Osteocyte (in vitro differentiated cells): ENCODE results near the gene STEAP1. TPM values are rescaled to one million over a fixed set of nuclear protein-coding genes. Genes with fewer than 3 reads are reported as not detected.
"Not testable (repeated sequence)": the region's sequence is repeated elsewhere in the genome, so short reads cannot be mapped to it uniquely, and the experiment has no call there.

Experiments used
- DNase-seq: peaks from one replicate; pipeline ENCODE4 v3.0.0; 2021; ENCODE audit warnings: mixed read lengths; ENCODE audit not compliant: unreplicated experiment; ENCODE audit errors: extremely low spot score
- H3K27ac Mint-ChIP-seq: one replicate; pipeline ENCODE4 v1.8.0; 2021; ENCODE audit warnings: mild to moderate bottlenecking, mixed read lengths; ENCODE audit not compliant: unreplicated experiment
- H3K27me3 Mint-ChIP-seq: one replicate; pipeline ENCODE4 v1.8.0; 2021; ENCODE audit warnings: mixed read lengths; ENCODE audit not compliant: unreplicated experiment
- H3K36me3 Mint-ChIP-seq: one replicate; pipeline ENCODE4 v1.8.0; 2021; ENCODE audit warnings: mixed read lengths; ENCODE audit not compliant: unreplicated experiment
- H3K4me1 Mint-ChIP-seq: one replicate; pipeline ENCODE4 v1.8.0; 2021; ENCODE audit warnings: mixed read lengths; ENCODE audit not compliant: unreplicated experiment
- H3K4me3 Mint-ChIP-seq: one replicate; pipeline ENCODE4 v1.8.0; 2021; ENCODE audit warnings: mild to moderate bottlenecking, moderate library complexity, mixed read lengths; ENCODE audit not compliant: unreplicated experiment
- H3K9me3 Mint-ChIP-seq: one replicate; pipeline ENCODE4 v1.8.0; 2021; ENCODE audit warnings: mixed read lengths; ENCODE audit not compliant: unreplicated experiment
- long read RNA-seq: library from polyadenylated mRNA; unstranded; transcript quantifications from one replicate; pipeline ENCODE4 v2.0.0, GENCODE V29; 2021
- total RNA-seq: library from RNA; stranded (reverse); gene quantifications from 2 replicates; pipeline ENCODE4 v1.2.1, GENCODE V29; 2021
- TF ChIP-seq, protein P1 (sequence below): fragments of 200-600 bp; sonication (generic); IDR thresholded peaks from 2 replicates; pipeline ENCODE4 v1.5.0; 2021; ENCODE audit warnings: antibody characterized with exemption, mild to moderate bottlenecking, moderate library complexity

Gene STEAP1
- not detected in 2 replicates for total RNA-seq
- long read RNA-seq: 0 reads

DNA sequence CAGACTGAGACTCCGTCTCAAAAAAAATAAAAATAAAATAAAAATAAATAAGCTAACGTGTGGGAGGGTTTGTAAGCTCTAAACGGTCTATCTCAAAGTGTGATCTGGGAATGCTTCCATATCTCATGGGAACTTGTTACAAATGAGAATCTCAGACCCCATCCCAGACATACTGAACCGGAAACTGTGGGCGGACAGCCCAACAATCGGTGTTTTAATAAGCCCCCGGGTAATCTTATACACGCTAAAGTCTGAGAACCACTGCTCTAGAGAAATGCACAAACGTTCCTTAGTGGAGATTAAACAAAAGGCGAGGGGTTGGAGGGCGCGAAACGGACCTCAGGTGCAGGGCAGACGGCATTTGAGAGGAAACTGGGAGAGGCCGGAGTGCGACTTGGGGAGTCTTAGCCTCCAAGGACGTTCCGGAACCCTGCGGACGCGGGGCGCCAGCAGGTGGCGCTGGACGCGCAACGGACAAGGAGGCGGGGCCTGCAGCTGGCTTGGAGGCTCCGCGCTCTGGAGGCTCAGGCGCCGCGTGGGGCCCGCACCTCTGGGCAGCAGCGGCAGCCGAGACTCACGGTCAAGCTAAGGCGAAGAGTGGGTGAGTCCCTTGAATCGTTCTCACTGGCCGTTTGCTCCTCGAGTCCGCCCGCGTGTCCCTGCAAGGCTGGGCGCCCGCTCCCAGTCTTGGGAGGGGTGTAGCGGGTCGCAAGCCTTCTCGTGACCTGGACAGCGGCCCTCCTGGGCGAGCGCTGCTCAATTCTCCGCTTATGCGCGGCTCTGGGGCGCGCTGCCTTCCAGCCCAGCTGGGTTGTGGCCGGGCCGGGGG is at the start of gene STEAP1:
STEAP1 (plus strand) TSS at position 527 of the 829 bp plus-strand sequence. CDS start 5,320 bp downstream, outside the sequence.
- peak; percentile 94 for DNase-seq
- peaks cover 37% of the 10 kb centered on the region for H3K27me3 Mint-ChIP-seq

DNA sequence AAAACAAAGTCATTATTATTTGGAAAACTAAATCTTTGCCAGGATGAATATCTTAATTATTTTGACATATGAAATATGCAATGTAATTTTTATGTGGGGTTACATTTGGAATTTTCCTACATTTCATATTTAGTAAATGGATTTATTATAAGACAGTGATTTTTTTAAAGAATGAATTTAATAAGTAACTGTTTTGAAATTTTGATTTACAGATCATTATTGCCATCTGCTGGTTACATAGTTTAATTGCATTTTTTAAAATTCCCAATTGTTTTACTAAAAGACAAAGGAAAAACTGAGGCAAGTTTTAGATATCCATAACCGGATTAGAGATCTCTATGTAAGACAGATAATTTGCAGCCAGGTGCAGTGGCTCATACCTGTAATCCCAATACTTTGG is 39.3 kb upstream of the STEAP1 start:
- H3K27ac Mint-ChIP-seq, H3K4me1 Mint-ChIP-seq, DNase-seq, H3K36me3 Mint-ChIP-seq, H3K9me3 Mint-ChIP-seq, H3K4me3 Mint-ChIP-seq: not testable (repeated sequence)
- TF ChIP-seq, protein P1, sequence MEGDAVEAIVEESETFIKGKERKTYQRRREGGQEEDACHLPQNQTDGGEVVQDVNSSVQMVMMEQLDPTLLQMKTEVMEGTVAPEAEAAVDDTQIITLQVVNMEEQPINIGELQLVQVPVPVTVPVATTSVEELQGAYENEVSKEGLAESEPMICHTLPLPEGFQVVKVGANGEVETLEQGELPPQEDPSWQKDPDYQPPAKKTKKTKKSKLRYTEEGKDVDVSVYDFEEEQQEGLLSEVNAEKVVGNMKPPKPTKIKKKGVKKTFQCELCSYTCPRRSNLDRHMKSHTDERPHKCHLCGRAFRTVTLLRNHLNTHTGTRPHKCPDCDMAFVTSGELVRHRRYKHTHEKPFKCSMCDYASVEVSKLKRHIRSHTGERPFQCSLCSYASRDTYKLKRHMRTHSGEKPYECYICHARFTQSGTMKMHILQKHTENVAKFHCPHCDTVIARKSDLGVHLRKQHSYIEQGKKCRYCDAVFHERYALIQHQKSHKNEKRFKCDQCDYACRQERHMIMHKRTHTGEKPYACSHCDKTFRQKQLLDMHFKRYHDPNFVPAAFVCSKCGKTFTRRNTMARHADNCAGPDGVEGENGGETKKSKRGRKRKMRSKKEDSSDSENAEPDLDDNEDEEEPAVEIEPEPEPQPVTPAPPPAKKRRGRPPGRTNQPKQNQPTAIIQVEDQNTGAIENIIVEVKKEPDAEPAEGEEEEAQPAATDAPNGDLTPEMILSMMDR: peak; percentile 35
- H3K27me3 Mint-ChIP-seq: peaks cover 22% of the 10 kb centered on the region

More for the DNA sequence above, at the start of gene STEAP1:
- TF ChIP-seq, protein P1: peak; percentile 93
- H3K4me1 Mint-ChIP-seq, H3K9me3 Mint-ChIP-seq, H3K36me3 Mint-ChIP-seq, H3K27ac Mint-ChIP-seq: not testable (repeated sequence)
- peak within 1 kb of the TSS; percentile 66 for H3K4me3 Mint-ChIP-seq

DNA sequence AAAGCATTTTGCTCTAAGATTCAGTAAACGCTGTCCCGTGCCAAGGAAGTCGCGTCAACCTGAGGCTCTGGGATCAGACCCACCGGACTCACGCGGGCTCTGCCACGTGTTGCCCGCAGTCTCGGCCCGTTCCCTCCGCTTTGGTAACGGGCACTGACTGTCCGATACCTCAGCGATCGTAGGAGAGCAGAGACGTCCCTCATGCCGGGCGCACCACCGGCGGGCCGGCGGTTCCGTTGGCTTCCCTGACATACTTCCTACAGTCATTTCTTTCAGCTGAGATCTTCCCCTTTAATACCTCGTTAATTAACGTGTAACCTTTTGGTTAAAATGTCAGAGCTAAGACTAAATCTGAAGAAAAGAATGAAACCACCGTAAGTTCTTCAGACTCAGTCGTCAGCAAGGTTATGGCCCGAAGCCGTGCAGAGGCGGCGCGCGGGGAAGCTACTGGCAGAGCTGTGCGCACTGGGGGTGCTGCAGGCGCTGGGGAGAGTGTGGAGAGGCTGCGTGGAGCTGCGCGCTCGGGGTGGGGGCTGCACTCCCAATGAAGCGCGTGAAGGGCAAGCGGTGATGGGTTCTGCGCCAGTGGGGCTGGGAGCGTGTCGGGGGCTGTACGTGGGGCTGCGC is 35.6 kb upstream of the STEAP1 start:
- not testable (repeated sequence) for H3K36me3 Mint-ChIP-seq, H3K9me3 Mint-ChIP-seq, H3K27ac Mint-ChIP-seq, H3K4me1 Mint-ChIP-seq, DNase-seq
- Mint-ChIP-seq H3K27me3 (peaks cover 31% of the 10 kb centered on the region), H3K4me3 (peak overlapping the region; percentile 68)

DNA sequence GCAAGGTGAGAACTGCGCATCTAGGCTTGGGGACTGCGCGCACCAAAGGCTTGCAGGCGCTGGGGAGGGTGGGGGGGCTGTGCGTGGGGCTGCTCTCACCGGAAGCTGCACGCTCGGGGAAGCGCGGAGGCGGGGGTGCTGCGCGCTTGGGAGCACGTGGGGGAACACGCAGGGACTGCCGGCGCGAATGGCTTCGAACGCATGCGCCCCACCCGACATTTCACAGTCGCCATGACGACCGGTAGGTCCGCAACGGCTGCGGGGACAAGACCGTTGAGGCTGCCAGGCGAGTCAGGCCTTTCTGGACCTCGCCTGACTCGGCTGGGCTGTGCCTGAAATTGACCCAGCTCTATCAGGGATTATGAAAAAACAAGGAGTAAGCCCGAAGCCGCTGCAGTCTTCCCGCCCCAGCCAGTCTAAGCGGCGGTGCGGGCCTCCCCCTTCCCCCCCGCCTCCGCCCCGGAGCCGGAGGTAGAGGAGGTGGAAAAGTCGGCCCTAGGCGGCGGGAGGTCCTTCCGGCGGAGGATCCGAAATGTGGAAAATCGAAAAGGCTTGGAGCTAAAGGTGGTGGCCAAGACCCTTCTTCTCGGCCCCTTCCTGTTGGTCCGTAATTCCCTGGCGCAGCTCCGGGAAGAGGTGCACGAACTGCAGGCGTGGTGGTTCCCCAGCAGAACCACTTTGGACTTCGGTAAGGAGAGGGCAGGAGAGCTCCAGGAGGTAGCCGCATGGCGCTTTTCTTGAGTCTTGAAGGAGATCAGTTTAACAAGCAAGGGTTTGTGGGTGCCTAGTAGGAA is 34.9 kb upstream of the STEAP1 start:
- H3K36me3 Mint-ChIP-seq: no peaks in the 10 kb centered on the region
- peaks cover 31% of the 10 kb centered on the region for H3K27me3 Mint-ChIP-seq
- H3K4me1 Mint-ChIP-seq: peaks cover 5% of the 10 kb centered on the region
- TF ChIP-seq, protein P1: no peak
- no peak for DNase-seq
- no peak overlapping the region for H3K27ac Mint-ChIP-seq
- H3K9me3 Mint-ChIP-seq: no peaks in the 10 kb centered on the region
- H3K4me3 Mint-ChIP-seq: peak overlapping the region; percentile 55

DNA sequence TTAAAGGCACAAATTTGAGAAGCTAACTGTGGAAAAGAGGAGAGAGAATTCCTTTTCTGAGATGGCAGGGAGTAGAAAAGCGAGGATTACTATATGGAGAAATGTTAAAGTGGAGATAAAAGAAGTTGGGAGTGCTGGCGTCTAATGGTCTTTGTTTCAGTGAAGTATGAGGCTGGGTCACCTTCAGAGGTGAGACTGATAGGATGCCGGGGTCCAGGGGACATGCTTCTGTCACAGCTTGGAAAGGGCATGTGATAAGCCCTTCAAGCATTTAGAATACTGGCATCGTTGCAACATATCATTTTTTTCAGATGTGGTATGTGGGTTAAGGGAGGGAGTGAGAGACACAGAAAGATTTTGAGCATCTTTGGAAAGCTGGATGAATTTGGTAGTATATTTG is 34.1 kb upstream of the STEAP1 start:
- H3K4me1 Mint-ChIP-seq, H3K36me3 Mint-ChIP-seq, H3K27ac Mint-ChIP-seq, DNase-seq, H3K9me3 Mint-ChIP-seq, H3K4me3 Mint-ChIP-seq: not testable (repeated sequence)
- H3K27me3 Mint-ChIP-seq: peaks cover 31% of the 10 kb centered on the region

DNA sequence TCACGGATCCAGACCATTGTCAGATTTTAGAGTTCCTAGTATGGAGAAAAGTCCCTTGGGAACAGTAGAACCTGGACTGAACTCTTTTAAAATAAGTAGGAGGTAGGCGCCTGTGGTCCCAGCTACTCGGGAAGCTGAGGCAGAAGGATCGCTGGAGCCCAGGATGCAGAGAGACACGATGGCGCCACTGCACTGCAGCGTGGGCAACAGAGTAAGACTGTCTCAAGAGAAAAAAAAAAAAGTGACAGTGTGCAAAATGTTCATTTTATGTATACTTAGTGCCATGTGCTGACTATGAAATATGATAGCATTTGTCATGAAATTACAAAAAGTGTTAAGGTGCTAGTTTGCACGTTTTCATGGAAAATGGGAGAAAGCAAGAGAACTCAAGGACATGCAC is 22.5 kb upstream of the STEAP1 start:
- H3K27me3 Mint-ChIP-seq, H3K27ac Mint-ChIP-seq, H3K4me1 Mint-ChIP-seq: not testable (repeated sequence)

DNA sequence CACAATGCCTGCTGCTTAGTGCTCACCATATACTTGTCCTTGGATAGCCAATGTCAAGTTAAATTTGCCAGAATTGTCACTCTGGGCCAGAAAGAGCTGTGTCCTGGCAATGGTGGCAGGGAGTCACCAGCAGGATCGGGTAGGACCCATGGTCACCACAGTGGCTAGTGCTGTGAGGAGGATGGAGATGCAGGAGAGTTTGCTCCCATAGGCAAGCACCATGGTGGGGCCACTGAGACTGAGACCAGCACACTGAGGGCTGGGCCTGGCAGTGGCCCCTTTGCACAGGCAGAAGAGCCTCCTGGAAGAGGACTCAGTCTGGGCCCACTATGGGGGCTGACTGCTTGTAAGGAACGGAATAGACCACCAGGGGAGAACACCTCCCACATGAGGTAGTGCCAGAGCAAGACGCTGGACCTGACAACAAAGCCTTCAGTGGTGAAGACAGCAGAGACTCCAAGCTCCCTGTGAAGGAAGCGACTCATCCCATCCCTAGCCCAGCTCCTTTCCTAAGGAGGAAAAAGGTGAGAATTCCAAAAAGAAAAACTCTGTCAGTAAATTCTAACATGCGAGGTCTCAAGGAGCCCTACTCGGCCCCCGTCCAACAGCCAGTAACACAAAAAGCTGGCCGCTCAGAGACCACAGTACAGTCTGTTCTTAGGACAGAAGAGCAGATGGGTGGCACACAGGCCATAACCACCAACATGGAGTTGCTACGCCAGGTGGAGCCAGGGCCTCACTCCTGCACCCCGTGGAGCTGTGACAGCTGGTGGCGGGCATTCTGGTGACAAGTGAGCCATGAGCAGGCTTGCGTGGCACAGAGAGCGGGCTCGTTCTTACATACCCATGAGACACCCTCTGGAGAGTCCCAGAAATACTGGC is 6.9 kb upstream of the STEAP1 start:
- not testable (repeated sequence) for H3K9me3 Mint-ChIP-seq, H3K4me1 Mint-ChIP-seq, H3K27ac Mint-ChIP-seq, H3K4me3 Mint-ChIP-seq, DNase-seq, H3K36me3 Mint-ChIP-seq
- H3K27me3 Mint-ChIP-seq: peaks cover 27% of the 10 kb centered on the region

More for the DNA sequence above, 22.5 kb upstream of the STEAP1 start:
- H3K36me3 Mint-ChIP-seq, H3K4me3 Mint-ChIP-seq, H3K9me3 Mint-ChIP-seq, DNase-seq: not testable (repeated sequence)
